Measurements from ENCODE around the gene OR10Z1.

The OR10Z1 gene

GRCh38 chr1:158604968-158605367 is at the start of gene OR10Z1:
TSS of gene OR10Z1 (plus strand) at chr1:158605268. CDS start at chr1:158606439, 1,171 bp downstream.
- DNase-seq, result no peak

- DNase-seq, result no peak
These were observed 45.4 kb upstream of the OR10Z1 start for GRCh38 chr1:158559696-158560095.

GRCh38 chr1:158563853-158564252 is 41.2 kb upstream of the OR10Z1 start:
- DNase-seq, result no peak

GRCh38 chr1:158564608-158565007 is 40.5 kb upstream of the OR10Z1 start:
- no peak for DNase-seq

GRCh38 chr1:158570480-158570879 is 34.6 kb upstream of the OR10Z1 start, which contains the start of gene OR6P1:
TSS of gene OR6P1 (minus strand) at chr1:158570580. CDS start at chr1:158563604, 6,976 bp downstream.
- no peak for DNase-seq

GRCh38 chr1:158572226-158572625 is 32.8 kb upstream of the OR10Z1 start:
- no peak for DNase-seq

- no peak for DNase-seq
These were observed 27.5 kb upstream of the OR10Z1 start for GRCh38 chr1:158577561-158577960.

GRCh38 chr1:158579733-158580132 is 25.3 kb upstream of the OR10Z1 start, which contains the start of gene OR10X1:
TSS of gene OR10X1 (minus strand) at chr1:158579899. CDS start at chr1:158579899, 0 bp downstream.
- no peak for DNase-seq

GRCh38 chr1:158583962-158584361 is 21.1 kb upstream of the OR10Z1 start:
- no peak for DNase-seq

GRCh38 chr1:158586942-158587341 is 18.1 kb upstream of the OR10Z1 start:
- DNase-seq, result no peak

- no peak for DNase-seq
These were observed 4.3 kb upstream of the OR10Z1 start for GRCh38 chr1:158600735-158601134.

GRCh38 chr1:158607296-158607695 is 2.2 kb downstream of the OR10Z1 start:
- no peak for DNase-seq

GRCh38 chr1:158611916-158612315 is 6.8 kb downstream of the OR10Z1 start:
- DNase-seq, result no peak

GRCh38 chr1:158613764-158614163 is 8.7 kb downstream of the OR10Z1 start:
- no peak for DNase-seq

GRCh38 chr1:158638146-158638545 is 33.1 kb downstream of the OR10Z1 start:
- no peak for DNase-seq

GRCh38 chr1:158638904-158639303 is 33.8 kb downstream of the OR10Z1 start:
- DNase-seq, result no peak

GRCh38 chr1:158644449-158644848 is 39.4 kb downstream of the OR10Z1 start:
- no peak for DNase-seq

GRCh38 chr1:158646465-158646864 is 41.4 kb downstream of the OR10Z1 start:
- DNase-seq, result no peak

- no peak for DNase-seq
These were observed 44.0 kb downstream of the OR10Z1 start for GRCh38 chr1:158649052-158649451.

GRCh38 chr1:158652721-158653334 is 47.8 kb downstream of the OR10Z1 start:
- no peak for DNase-seq

- DNase-seq, result no peak
These were observed 49.0 kb downstream of the OR10Z1 start for GRCh38 chr1:158654086-158654485.

GRCh38 chr1:158654571-158654970 is 49.5 kb downstream of the OR10Z1 start:
- DNase-seq, result no peak

Data from NCI-H187 (cell line).